AG09309 (cell line): ENCODE results near the gene PDXP.

ENCODE experiments used
- DNase-seq: peaks from one replicate; pipeline ENCODE4 v3.0.0-alpha.2; 2010; ENCODE audit warnings: low read depth
- H3K4me3 ChIP-seq: 2 replicates; pipeline ENCODE4 v1.5.1; 2011; ENCODE audit warnings: mild to moderate bottlenecking, low read depth, low read length, moderate library complexity; ENCODE audit not compliant: control insufficient read depth
- TF ChIP-seq, protein P1 (sequence below): IDR thresholded peaks from 2 replicates; pipeline ENCODE4 v1.5.1; 2011; ENCODE audit warnings: mild to moderate bottlenecking, low read depth, low read length, inconsistent platforms; ENCODE audit not compliant: insufficient read depth, control insufficient read depth; ENCODE audit errors: missing control alignments

The PDXP gene

DNA sequence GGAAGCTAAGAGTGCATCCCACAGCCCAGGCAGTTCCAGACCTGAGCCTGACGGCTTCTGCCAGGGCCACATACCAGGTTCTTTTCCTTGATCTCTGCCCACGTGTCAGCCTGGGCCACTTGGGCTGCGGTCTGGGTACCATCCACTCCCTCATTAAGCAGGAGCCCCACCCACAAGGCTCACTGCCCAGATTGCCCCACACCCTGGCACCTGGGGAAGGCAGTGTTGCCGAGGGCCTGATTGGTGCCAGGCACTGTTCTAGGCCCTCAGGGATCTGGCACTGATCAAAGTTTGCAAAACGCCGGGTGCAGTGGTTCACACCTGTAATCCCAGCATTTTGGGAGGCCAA lies 34.5 kb upstream of the PDXP start:
- H3K4me3 ChIP-seq, result no peak overlapping the region
- no peak for DNase-seq
- TF ChIP-seq, protein P1, sequence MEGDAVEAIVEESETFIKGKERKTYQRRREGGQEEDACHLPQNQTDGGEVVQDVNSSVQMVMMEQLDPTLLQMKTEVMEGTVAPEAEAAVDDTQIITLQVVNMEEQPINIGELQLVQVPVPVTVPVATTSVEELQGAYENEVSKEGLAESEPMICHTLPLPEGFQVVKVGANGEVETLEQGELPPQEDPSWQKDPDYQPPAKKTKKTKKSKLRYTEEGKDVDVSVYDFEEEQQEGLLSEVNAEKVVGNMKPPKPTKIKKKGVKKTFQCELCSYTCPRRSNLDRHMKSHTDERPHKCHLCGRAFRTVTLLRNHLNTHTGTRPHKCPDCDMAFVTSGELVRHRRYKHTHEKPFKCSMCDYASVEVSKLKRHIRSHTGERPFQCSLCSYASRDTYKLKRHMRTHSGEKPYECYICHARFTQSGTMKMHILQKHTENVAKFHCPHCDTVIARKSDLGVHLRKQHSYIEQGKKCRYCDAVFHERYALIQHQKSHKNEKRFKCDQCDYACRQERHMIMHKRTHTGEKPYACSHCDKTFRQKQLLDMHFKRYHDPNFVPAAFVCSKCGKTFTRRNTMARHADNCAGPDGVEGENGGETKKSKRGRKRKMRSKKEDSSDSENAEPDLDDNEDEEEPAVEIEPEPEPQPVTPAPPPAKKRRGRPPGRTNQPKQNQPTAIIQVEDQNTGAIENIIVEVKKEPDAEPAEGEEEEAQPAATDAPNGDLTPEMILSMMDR, result no peak

DNA sequence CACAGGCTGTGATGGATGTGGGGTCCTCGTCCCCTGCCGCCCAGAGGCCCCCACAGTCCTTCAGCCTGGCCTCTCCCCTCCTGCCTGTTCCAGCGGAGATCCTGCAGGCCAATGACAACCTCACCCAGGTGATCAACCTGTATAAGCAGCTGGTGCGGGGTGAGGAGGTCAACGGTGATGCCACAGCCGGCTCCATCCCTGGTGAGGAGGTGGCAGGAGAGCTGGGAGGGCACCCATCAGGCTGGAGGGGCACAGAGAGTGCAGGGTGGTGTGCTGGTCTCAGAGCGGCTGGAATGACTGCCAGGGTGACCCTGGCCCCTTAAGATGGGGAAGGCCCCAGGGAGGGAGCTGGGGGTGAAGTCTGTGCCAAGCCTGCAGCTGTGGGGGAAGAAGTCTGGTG lies 33.6 kb upstream of the PDXP start:
- TF ChIP-seq, protein P1, result no peak
- H3K4me3 ChIP-seq, result no peak overlapping the region
- DNase-seq, result no peak

- DNase-seq, result no peak
- TF ChIP-seq, protein P1, result no peak
- no peak overlapping the region for H3K4me3 ChIP-seq
These were observed 32.8 kb upstream of the PDXP start for GRCh38 chr22:37625737-37626136.

- no peak overlapping the region for H3K4me3 ChIP-seq
- no peak for DNase-seq
- TF ChIP-seq, protein P1, result no peak
These were observed 32.4 kb upstream of the PDXP start for GRCh38 chr22:37626144-37626543.

DNA sequence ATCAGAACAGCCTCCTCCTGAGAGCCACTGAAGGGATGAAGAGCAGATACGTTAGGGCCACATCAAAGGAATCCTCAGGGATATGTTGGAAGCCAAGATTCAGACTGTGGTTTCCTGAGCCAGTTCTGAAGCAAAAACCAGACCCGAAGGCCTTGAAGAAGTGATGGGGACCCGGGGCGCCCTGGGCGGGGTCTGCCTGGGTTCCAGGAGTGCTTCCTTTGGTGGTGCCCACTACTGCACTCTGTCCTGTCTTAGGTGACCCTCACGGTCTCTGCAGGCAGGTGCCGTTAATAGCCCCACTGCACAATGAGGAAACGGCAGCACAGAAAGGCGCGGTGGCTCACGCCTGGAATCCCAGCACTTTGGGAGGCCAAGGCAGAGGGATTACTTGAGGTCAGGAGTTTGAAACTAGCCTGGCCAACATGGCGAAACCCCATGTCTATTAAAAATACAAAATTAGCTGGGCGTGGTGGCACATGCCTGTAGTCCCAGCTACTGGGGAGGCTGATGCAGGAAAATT lies 31.9 kb upstream of the PDXP start:
- H3K4me3 ChIP-seq, result no peak overlapping the region
- TF ChIP-seq, protein P1, result no peak
- no peak for DNase-seq

DNA sequence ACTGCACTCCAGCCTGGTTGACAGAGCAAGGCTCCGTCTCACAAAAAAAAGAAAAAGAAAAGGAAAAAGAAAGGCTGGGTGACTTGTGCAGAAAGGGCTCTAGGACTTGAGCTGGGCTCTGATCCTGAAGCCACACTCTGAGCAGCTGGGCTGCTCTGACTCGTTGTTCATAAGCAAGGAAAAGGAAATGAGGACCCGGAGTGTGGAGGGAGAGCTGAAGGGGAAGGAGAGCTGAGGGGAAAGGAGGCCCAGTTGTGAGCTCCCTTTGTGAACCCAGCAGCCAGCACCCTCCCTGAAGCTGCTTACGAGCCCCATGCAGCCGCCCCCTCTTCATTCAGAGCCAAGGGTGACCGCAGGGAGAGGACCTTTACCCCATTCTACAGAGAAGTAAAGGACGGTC lies 31.4 kb upstream of the PDXP start:
- TF ChIP-seq, protein P1, result no peak
- no peak overlapping the region for H3K4me3 ChIP-seq
- no peak for DNase-seq

- H3K4me3 ChIP-seq, result no peak overlapping the region
- DNase-seq, result no peak
- TF ChIP-seq, protein P1, result no peak
These were observed 31.0 kb upstream of the PDXP start for GRCh38 chr22:37627545-37627944.
